ENCODE data around the gene BIRC2. TPM values are rescaled to one million over a fixed set of nuclear protein-coding genes. Genes with fewer than 3 reads are reported as not detected.

Gene BIRC2
- polyA plus RNA-seq, 1 donor from 2014 or later = 28.4 TPM

Other genes starting within 250 kb of the BIRC2 start
- not detected for gene YAP1, start 236.8 kb upstream of the BIRC2 start, polyA plus RNA-seq
- 158 TPM for gene BIRC3, start 29.7 kb upstream of the BIRC2 start, polyA plus RNA-seq
- 179 TPM for gene TMEM123, start 105.6 kb downstream of the BIRC2 start, polyA plus RNA-seq
- gene MMP7, start 183.5 kb downstream of the BIRC2 start, polyA plus RNA-seq = not detected